ENCODE data around the gene CENPW.

DNA sequence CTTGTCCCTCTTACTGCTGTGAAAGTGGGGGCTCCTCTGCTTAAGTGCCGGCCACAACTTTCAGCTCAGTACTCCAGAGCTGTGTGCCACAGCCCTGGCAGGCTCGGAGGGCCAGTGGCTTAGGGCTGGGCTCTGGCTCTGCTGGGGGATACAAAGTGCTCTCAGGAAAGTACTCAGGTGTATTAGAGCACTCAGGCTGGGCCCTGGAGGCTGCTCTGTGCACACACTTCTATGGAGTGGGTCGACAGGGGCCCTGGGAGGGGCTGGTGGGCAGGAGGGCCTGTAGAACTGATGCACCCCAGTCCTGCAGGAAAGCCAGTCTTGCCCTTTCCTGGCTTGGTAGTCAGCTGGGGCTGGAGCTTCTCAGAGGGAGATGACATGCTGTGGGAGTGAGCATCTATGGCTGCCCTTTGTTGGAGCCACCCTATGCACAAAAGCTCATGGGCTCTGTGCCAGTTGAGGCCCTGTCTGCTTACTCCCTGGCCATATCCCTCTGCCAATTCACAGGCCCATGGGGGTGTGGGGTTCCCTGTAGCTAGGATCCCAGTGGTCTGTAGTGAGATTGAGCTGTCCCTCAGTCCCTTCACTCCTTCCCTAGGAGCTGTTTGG lies 22.0 kb downstream of the CENPW start:
- TF ChIP-seq, protein P1, sequence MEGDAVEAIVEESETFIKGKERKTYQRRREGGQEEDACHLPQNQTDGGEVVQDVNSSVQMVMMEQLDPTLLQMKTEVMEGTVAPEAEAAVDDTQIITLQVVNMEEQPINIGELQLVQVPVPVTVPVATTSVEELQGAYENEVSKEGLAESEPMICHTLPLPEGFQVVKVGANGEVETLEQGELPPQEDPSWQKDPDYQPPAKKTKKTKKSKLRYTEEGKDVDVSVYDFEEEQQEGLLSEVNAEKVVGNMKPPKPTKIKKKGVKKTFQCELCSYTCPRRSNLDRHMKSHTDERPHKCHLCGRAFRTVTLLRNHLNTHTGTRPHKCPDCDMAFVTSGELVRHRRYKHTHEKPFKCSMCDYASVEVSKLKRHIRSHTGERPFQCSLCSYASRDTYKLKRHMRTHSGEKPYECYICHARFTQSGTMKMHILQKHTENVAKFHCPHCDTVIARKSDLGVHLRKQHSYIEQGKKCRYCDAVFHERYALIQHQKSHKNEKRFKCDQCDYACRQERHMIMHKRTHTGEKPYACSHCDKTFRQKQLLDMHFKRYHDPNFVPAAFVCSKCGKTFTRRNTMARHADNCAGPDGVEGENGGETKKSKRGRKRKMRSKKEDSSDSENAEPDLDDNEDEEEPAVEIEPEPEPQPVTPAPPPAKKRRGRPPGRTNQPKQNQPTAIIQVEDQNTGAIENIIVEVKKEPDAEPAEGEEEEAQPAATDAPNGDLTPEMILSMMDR (IDR thresholded peaks at IDR 0.05) = no peak
- TF ChIP-seq POLR2A (IDR thresholded peaks at IDR 0.05) = no peak

Data from lower leg skin (tissue), 3 donors.